Activated T-cell treated with anti-CD3 and anti-CD28 coated beads, Interleukin-2, amount 50 U/mL, for 1 hour (primary cell): ENCODE measurements around the gene FIGN.

Experiments used
- DNase-seq: peaks from one replicate; pipeline ENCODE4 v3.0.0-alpha.2; 2020

FIGN gene

DNA sequence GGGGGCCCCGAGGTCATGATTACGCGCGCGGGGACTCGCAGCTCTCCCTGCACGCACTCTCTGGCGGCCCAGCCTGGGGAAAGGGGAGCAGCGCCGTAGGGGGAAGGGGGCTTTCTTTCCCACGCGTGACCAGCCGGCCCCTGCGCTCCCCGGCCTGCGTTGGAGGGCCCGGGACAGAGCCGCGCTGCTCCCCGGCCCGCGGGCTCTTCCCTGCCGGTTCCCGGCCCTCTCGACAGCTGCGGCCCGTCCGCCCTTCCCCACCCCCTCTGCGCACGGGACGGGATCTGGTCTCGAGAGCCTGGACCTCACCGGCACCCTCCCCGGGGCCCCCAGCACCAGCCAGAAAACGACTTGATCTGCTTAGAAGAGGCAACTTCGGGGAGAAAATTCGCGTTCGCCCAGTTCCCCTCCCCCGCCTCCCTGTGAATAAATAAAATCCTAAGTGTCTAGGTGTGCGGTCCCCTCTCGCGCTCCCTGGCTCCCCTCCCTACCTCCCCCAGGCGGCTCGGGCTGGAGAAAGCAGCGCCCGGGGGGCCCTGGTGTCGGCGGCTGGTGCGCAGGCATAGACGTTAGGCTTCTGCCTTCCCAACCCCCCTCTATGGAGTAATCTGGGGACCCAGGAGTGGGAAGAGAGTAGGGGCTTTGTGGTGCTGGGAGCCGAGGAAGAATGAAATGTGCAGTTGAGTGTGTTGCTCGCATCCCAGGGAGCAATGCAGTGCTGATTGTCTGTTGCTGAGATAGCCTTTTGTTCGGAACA, 803 bp upstream of the FIGN start:
- DNase-seq, result no peak

DNA sequence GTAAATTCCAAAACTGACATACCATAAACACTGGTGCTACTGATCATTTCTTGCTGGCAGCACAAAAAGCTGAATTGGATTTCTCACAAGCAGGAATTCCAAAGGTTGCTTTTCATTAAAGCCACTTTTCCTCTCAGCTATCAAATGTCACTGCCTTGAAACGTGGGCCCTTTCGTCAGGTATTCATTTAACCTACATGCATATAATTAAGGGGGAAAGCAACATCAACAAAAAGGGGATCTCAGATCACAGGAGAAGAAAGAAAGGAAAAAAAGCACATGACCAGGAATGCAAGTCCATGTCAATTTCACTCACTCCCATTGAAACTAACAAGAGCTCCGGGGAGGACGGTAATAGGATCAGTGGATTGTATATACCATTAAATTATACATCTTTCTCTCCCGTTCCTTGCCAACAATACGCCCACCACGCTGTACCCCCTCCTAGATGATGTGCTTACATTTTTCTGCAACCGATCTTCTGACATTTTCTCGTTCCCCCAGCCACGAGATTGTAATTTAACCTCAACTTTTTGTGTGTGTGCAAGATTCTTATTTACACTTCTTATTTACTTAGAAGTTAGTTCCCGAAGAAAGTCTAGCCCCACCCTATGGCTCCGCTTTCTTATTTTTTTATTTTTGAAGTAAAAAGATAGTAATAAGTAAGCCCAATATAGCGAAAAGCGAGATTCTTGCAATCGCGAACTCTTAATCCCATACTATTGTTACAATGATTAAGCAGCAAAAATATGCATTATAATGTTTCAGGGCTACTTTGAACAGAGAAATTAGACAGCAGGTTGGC, 725 bp downstream of the FIGN start:
- no peak for DNase-seq

DNA sequence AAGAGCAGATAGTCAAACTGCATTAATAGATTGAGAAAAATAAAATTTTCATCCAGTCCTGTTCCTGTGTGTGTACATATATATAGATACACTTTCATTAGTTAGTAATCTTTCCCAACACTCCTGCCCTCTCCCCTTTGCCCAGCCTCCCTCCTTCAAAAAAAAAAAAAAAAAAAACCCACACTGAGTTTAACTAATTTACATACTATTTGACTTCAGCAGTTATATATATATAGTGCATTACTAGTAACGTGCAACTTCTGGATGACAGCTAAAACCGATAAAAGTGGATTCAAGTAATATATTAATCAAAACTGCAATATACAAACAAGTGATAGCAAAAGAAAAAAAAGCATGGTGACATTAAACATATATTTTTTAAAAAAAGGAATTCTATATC, 1.4 kb downstream of the FIGN start:
- DNase-seq, result no peak

DNA sequence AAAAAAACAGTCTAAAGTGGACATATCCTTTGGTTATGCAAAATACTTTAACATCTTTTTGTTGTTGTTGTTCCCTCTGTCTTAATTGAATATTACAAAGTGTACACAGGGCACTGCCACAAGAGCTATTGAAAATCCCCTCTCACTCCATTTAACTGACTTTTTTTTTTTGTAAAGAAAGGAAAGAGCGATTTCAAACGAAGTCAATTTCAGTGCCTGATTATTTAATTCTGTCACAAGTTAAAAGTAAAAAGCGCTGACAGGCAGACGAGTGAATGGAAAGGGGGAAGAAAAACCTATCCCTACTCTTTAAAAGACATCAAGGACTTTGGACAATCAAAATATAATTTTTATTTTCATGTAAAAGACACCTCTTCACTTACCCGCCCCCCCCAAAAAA, 1.9 kb downstream of the FIGN start:
- DNase-seq, result no peak

DNA sequence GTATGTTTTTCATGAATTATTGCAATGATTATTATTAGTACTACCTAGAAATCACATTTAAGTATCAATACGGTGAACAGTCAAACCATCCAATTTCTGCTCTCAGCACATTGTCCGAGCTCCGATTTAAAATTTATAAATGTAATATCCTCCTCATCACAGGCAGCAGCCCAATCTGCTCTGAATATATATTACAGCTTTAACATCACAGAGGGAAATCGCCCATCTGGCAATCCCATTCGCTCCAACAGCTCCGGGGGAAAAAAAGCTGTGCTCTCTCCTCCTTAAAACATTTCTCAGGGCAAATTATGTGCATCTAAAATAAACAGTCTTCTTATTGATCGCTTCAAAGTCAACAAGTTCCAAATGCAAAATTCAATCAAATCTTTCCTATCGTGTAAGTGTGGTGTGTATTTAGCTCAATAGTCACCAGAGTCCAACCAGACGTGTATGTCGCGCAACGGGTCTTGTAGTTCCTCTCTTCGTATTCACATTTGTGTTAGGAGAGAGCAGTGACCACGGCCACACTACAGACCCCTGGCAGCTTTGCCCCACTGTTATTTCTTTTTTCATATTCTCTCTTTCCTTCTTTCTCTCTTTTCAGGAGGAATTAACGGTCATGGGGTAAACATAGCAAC, 2.4 kb downstream of the FIGN start:
- DNase-seq, result no peak

DNA sequence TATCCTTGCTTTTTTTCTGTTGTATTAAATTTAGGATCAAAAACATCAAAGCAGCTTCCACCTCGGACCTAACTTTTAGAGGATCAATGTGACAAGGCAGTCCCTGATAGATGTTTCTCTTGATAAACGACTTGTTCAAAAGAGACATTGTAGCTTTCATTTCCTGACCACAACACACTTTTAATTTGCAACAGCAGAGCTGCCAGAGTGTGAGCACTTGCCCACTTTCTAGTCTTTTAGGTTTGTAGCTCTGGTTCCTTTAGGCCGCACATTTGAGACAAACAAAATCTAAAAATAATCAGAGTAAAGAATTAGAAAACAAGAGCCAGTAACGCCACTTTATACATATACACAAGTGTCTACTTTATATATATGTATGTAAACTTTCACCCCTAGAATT, 3.1 kb downstream of the FIGN start:
- no peak for DNase-seq

DNA sequence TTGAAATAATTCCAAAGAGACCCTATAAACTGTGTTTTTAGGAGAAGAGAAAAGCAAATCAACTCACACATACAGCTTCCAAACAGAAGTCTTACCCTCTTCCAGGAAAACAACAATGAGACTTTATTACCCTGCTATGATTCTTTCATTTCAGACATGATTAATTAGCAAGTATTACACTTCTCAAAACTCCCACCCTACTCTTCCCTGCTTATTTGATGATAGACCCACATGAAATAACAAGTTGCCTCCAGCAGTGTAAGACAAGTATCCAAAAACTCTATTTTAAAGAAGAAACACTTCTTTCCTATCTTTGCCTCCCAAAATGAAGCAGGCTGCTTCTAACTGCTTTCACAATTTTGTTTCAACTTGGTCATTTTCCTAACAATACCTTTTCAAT, 4.1 kb downstream of the FIGN start:
- DNase-seq, result no peak

DNA sequence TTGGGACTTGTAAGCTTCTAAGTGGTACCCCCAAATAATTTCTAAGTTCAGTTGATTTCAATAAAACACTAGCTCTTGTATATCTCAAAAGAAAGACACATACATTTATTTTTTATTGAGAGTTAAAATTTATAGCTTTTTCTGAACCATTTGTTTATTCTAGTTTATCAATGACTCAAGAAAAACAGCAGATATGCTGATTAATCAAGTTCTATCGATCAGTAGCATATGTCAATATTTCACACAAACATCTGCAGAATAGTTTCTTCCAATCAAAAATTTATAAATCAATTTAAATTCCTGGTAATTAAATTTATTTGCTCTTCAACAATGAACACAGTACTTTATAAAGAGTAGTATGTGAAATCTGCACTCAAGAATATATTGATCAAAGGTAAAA, 5.3 kb downstream of the FIGN start:
- DNase-seq, result no peak

DNA sequence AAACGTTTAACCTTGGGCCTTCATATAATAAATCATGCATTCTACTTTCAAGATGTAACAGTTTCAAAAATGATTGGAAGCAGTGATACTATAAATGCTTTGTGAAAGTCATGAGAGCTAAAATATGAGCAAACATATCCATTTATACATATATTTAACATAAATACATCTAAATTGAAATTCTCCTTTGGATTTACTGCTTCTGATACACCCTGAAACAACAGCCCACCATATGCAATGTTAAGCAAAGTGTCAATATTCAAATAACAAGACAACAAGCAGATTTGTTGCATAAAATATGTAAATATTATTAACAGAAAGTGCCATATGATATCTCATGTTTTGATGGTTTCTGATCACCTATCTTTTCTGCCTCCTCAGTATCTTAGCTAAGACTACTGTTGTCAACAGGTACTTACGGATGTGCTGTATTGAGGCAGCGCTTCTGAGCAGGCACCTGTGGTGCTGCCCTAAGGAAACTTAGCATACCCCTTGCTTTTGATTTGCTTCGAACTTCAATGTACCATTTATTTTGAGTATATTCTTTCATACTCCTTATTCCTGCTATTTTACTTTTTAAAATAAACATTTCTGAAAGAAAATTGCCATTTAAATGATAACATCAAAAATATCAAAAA, 6.1 kb downstream of the FIGN start:
- no peak for DNase-seq

DNA sequence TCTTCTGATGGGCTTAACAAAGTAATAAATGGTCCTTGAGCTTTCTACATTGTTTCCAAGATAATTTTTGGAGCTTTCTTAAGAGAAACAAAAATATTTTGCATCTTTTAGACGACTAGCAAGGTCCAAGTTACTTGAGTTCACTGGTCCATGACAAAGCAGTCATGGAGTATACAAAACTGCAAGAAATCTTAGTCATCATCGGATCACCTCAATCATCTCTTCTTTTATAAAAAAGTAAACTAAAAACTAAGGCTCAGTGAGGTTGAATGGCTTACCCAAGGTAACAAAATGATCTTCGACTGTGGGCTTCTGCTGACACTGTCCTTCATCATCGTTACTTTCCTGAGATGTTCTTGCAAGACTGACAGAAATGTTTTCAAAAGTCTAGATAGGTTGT, 11.9 kb downstream of the FIGN start:
- DNase-seq, result no peak

DNA sequence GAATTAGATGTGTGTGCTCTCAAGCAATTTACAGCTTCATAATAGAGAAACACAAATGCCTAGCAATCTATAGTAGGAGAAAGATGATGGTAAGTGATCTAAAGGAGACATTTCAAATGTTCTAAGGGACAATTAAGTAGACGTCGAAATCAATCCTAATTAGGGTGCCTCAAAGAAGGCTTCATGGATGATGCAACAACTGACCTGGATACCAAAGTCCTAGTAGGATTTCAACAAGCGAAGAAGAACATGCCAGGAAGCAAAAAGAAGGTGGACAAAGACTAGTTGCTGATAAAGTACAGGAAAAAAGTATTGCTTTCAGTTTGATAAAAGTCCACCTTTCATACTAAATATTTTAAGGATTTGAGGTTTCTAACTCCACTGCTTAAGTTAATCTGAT, 12.5 kb downstream of the FIGN start:
- no peak for DNase-seq

DNA sequence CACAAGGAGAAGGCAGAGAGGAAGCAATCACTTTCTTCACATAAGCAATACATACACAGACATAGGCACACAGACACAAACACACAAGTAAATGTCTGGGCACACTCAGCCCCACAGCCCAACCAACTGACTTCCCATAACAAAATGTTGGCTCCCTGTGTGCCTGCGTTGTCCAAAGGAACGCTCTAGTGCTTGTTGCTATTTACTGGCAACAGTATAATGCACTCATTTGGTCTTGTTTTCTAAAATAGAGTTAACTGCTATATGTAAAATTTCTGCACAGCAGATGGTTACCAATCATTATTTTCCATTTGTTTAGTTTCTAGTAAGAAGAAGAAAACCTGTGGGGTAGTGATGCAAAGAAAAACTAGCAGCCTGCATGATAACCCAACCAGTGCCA, 16.5 kb downstream of the FIGN start:
- no peak for DNase-seq

DNA sequence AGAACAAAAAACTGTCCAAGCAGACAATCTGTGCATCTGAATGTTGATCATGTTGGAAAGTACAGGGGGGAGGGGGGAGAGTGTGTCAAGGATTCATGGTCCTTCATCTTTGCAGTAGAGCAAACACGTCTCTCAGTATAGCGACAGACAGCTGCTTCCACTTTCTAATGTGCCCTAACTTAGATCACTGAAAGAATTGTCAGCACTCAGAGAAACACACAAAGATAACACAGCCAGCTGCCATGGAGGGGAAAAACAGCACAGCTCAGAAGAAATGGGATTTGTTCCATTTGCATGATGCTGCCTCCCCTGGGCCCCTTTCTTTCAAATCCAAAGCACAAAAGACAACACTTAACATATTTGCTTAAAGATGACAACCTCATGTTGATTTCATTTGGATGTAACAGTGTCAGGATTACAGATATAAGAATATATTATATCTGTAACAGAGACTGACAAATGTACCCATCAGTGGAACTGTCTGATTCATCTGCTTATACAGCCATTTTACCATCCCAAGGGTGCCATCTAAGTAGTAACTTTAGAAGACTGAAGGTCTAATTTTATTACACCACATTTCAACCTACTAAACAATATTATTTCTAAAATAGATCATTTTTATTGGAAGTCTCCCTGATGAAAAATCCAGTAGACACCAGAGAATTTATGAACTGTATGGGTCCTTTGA, 17.7 kb downstream of the FIGN start:
- no peak for DNase-seq

DNA sequence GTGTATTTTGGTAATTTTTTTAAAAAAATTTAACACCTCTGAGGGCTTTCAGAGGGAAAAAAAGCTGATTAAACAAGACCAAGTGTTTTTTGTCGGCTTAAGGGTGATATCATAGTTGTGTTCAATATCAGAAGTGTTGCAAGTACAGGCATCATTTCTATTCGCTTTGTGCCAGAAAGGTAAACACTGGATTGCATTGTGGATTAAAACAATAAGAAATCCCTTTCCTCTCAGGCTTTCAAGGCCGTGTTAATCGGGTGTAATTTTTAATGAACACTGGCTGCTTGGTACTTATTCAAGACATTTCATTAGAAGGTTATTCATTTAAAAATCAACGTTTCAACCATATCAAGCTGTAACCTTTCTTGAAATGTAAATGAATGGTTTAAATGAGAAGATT, 18.3 kb downstream of the FIGN start:
- DNase-seq, result no peak

DNA sequence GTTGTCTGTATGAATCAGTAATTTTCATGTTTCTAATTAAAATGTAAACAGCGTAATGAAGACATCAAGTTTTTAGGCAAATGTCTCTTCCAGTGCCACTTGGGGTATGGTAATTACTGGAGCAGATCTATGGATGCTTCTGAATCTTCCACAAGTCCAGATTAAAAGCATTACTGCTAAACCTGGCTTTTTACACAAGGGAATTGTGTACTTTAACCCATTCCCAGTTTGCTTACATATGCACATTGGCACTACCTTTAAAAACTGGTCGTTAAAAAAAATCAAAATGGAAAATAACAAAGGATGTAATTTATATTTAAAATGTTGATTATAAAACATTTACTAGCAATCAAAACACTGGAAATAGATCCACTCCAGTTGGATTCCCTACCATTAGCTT, 19.7 kb downstream of the FIGN start:
- no peak for DNase-seq

DNA sequence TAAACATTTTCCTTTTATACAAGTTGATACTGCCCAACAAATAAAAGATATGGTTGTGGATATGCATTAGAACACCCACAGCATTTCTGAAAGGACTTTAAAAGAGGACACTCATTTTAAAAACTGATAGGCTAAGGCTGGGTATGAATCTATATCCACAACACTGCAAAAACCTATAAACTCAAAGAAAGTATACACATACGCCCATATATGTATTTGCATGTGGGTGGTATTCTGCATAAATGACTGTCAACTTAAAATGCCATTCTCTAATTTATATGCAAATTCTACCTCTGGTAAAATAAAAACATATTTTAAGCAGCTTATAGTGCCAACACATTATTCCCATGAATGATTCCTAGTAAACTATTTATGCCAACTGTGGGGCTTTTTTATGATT, 20.1 kb downstream of the FIGN start:
- no peak for DNase-seq

DNA sequence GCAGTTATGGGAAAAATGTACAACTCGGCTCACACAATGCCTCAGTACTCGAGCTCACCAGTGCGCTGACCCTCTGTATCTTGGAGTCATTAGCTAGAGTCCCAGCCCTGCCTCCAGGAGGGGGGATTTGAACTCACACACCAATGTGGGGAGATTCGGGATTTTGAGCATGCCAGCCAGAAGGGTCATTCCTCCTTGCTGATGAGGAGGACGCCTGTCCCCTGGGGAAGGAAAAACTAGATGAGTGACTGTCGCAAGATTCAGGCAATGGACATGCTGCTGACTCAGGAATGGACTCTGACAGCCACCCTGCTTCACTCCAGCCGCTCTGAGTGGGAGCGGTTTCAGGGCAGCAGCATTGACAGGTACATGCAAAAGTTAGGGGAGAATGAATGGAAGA, 20.6 kb downstream of the FIGN start:
- no peak for DNase-seq

DNA sequence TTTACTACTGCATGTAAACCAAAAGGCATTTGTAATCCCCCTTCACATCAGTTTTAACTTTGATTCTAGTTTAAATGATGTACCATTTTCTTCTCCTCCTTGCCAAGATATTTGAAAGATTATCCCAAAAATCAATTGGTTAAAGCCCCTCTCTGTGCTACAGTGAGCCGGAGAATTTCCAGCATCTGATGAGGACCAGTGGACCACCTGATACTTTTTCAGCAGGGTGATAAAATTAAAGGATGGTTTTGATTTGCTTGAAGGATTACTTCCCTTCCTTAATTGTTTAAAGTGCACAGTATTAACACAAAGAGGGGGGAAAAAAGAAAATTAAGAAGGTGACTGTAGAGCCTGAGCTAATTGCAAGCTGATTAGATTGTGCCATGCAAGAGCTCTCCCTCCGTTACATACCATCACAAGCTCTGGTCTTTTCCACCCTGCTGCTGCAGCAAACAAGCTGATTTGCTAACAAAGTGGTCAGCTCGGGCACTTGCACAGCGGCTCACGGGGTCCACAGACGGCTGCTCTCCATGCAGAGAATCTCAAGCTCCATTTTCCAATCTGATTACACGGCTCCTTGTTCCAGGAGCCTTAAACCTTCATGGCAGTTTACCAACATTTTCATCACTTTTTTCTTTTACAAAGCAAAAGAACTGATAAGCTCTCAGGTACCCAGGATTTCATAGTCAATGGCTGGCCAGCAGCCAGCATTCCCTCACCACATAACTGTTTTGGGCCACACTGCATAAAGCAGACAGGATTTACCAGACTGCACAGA, 22.1 kb downstream of the FIGN start:
- DNase-seq, result no peak

DNA sequence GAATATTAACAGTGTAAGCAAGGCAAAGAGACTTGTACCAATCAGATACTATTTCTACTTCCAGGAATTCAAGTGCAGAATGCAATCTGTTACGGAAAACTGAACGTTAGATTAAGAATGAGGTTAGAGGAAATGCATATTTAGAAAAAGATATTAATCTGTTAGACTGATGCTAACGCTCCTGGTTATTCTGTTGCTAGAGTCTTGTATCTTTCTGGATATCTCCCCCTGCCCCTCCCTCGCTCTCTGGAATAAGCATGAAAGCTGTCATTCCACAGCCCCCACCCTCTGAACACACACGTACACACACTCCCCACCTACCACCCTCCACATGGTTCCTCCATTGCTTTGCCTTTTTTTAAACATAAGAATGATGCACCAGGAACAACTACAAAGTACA, 24.1 kb downstream of the FIGN start:
- no peak for DNase-seq

DNA sequence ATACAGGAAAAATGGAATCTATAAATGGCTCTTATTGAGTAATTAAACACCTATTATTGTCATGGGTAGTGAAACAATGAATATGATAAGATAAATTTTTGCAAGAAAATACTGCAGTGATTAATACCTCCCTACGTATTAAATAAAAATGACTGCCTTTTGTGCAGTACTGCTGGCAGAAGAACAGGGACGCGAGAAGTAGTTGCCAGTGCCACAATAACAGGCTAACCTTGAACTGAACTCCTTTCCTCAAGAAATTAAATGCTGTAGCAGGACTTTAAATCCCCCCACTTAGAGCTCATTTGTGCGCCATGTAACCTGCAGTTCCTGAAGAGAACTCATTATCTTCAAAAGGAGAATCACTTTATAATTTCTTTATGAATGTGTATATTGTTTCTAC, 24.6 kb downstream of the FIGN start:
- DNase-seq, result no peak

DNA sequence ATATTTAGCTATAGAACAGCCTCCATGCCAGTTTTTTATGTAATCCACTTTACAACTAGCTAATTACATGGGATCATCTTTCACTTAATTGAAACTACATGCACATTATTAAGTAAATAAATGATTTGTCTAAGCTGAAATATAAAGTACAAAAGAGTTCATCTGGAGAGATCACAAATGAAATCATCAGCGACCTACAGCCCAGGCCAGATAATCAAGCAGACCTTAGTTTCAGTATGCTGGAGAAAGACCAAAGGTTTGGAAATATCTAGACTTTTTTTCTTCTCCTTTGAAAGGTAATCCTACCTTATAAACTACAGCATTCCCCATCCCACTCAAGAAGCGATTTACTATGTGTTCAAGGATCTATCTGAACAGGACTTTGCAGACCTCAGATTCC, 26.5 kb downstream of the FIGN start:
- no peak for DNase-seq

DNA sequence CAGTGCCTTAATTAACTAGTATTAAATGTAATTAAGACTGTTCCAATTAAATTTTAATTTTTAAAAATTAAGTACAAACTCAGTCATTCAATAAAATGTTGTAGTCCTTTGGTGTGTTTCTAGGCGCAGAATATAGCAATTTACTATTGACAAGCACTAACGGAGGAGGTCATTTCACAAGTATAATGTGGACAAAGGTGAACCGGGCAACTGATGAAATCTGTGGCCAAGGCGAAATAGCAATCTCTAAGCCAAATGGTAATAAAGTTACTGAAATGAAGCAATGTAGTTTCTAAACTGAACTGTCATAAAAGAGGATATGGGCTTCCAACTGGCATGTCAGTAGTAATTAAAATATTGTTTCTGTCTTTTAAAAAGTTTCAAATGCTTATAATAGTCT, 27.5 kb downstream of the FIGN start:
- no peak for DNase-seq
